K562 (cell line): ENCODE measurements around the gene SLC35E3. TPM values are rescaled to one million over a fixed set of nuclear protein-coding genes. Genes with fewer than 3 reads are reported as not detected.

Source experiments
- ATAC-seq: fragments of 200-7000 bp; cut with Tn5 transposase; 3 replicates; pipeline ENCODE4 v1.9.1; 2020; ENCODE audit warnings: moderate library complexity
- BruUV-seq: library from RNA; stranded (reverse); fragments of 400-500 nt; replicated peaks from 2 replicates; lab custom pipeline; 2021; lab: Mats Ljungman, UMichigan
- CTCF ChIA-PET: fragments of 300-600 bp; formaldehyde crosslinking; extraction: SDS; loops from one replicate; lab custom pipeline; 2021; ENCODE audit warnings: low intra/inter-chr PET ratio; lab: Yijun Ruan, JAX
- POLR2A ChIA-PET: fragments of 300-600, 350-650 bp; sonication (Branson Sonifier 250); formaldehyde crosslinking; extraction: SDS; loops from one replicate; lab custom pipeline; 2021; ENCODE audit warnings: antibody characterized with exemption, inconsistent platforms; lab: Yijun Ruan, JAX
- DNase-seq, 4 experiments: peaks; one replicate each; pipeline versions ENCODE4 v3.0.0 to v3.0.0-alpha.2; 2011 to 2018; ENCODE audit warnings: low spot score in 3 of 4, mixed read lengths in 3 of 4; ENCODE audit errors: extremely low read depth in 1 of 4
- FAIRE-seq: peaks from 2 replicates; lab custom pipeline; 2011; peaks lifted over from hg19 to GRCh38; lab: Jason Lieb, UNC
- H2AFZ ChIP-seq: 2 replicates; pipeline ENCODE4 v1.6.0; 2011; ENCODE audit warnings: low read depth, low read length, control low read depth, inconsistent platforms
- H3K27ac ChIP-seq: fragments of 200-600 bp; 3 replicates; pipeline ENCODE4 v1.8.0; 2011; ENCODE audit warnings: low read depth, mild to moderate bottlenecking, control low read depth, inconsistent platforms, low read length, moderate library complexity, mixed read lengths; ENCODE audit errors: extremely low read depth
- H3K27me3 ChIP-seq, 2 experiments: fragments of 300-600 bp in 1 of 2; 2 replicates in 1 of 2; 3 replicates in 1 of 2; pipeline versions ENCODE4 v1.6.0 to v1.8.0; 2011; ENCODE audit warnings: inconsistent platforms in 2 of 2, low read length in 2 of 2, mild to moderate bottlenecking in 1 of 2, mixed read lengths in 1 of 2, moderate library complexity in 1 of 2; ENCODE audit not compliant: control insufficient read depth in 2 of 2, insufficient read depth in 2 of 2
- H3K36me3 ChIP-seq: fragments of 300-600 bp; 3 replicates; pipeline ENCODE4 v1.8.0; 2011; ENCODE audit warnings: mild to moderate bottlenecking, low read length, inconsistent platforms; ENCODE audit not compliant: control insufficient read depth, insufficient read depth
- H3K4me1 ChIP-seq, 2 experiments: fragments of 200-600 bp in 1 of 2; replicated peaks in 1 of 2; 2 replicates in 1 of 2; 3 replicates in 1 of 2; pipeline versions ENCODE4 v1.5.1 to v1.8.0; 2011; ENCODE audit warnings: inconsistent platforms in 2 of 2, low read length in 2 of 2, mild to moderate bottlenecking in 1 of 2, mixed read lengths in 1 of 2, moderate library complexity in 1 of 2; ENCODE audit not compliant: control insufficient read depth in 2 of 2, insufficient read depth in 2 of 2
- H3K4me2 ChIP-seq: 2 replicates; pipeline ENCODE4 v1.6.1; 2011; ENCODE audit warnings: low read length, control low read depth, inconsistent platforms, mixed read lengths; ENCODE audit not compliant: insufficient read depth
- H3K4me3 ChIP-seq: fragments of 200-600 bp; sonication (generic), shearing (Covaris generic); 2 replicates; pipeline ENCODE4 v1.5.1; 2016; ENCODE audit warnings: control low read depth, inconsistent platforms
- H3K79me2 ChIP-seq: fragments of 200-600 bp; 3 replicates; pipeline ENCODE4 v1.8.0; 2011; ENCODE audit warnings: low read length, inconsistent platforms; ENCODE audit not compliant: control insufficient read depth, insufficient read depth
- H3K9ac ChIP-seq, 2 experiments: 2 replicates each; pipeline versions ENCODE4 v1.6.0 to v1.6.1; 2011; ENCODE audit warnings: low read depth in 2 of 2, low read length in 2 of 2, control low read depth in 1 of 2, inconsistent platforms in 1 of 2, mild to moderate bottlenecking in 1 of 2, mixed read lengths in 1 of 2; ENCODE audit not compliant: insufficient read depth in 1 of 2
- H3K9me1 ChIP-seq: one replicate; pipeline ENCODE4 v1.6.0; 2011; ENCODE audit warnings: inconsistent platforms, mild to moderate bottlenecking, low read length, moderate library complexity; ENCODE audit not compliant: control insufficient read depth, insufficient read depth
- H3K9me3 ChIP-seq: replicated peaks from 2 replicates; pipeline ENCODE4 v1.5.1; 2011; ENCODE audit warnings: low read depth, low read length, inconsistent platforms; ENCODE audit not compliant: control insufficient read depth, insufficient read depth
- H4K20me1 ChIP-seq: replicated peaks from 2 replicates; pipeline ENCODE4 v1.6.1; 2011; ENCODE audit warnings: low read length, inconsistent platforms, mixed read lengths; ENCODE audit not compliant: control insufficient read depth, insufficient read depth
- CBX5 ChIP-seq: IDR thresholded peaks from 2 replicates; pipeline ENCODE4 v1.6.1; 2014; ENCODE audit warnings: low read depth, borderline replicate concordance
- EP300 ChIP-seq: IDR thresholded peaks from 2 replicates; pipeline ENCODE4 v1.6.1; 2012; ENCODE audit warnings: low read length, improper control_type of control experiment
- MCM7 ChIP-seq, 2 experiments: fragments of 450-650 bp; IDR thresholded peaks; 2 replicates each; pipeline ENCODE4 v1.6.1; 2016 to 2018
- MLLT1 ChIP-seq, 2 experiments: fragments of 450-650 bp; IDR thresholded peaks; 2 replicates each; pipeline ENCODE4 v1.6.1; 2016
- SRSF3 ChIP-seq: fragments of 200-400 bp; formaldehyde crosslinking; IDR thresholded peaks from 2 replicates; pipeline ENCODE4 v1.6.1; 2016; ENCODE audit warnings: mild to moderate bottlenecking, low read length, moderate library complexity; ENCODE audit not compliant: insufficient read depth
- SRSF9 ChIP-seq: fragments of 200-400 bp; formaldehyde crosslinking; IDR thresholded peaks from 2 replicates; pipeline ENCODE4 v1.6.1; 2017; ENCODE audit warnings: low read depth, low read length, borderline replicate concordance
- ZNF436 ChIP-seq: fragments of 250-450, 450-650 bp; sonication (Bioruptor Pico); formaldehyde crosslinking; IDR thresholded peaks from 2 replicates; pipeline ENCODE4 v1.7.0; 2020; ENCODE audit warnings: mild to moderate bottlenecking
- ZNF57 ChIP-seq: fragments of 450-650 bp; formaldehyde crosslinking; IDR thresholded peaks from 2 replicates; pipeline ENCODE4 v1.4.0; 2020; ENCODE audit warnings: mild to moderate bottlenecking, moderate library complexity
- ZSCAN32 ChIP-seq: fragments of 450-650 bp; formaldehyde crosslinking; IDR thresholded peaks from 2 replicates; pipeline ENCODE4 v1.4.0; 2020; ENCODE audit warnings: mild to moderate bottlenecking, moderate library complexity
- WGBS: fragments of 100-300 bp; shearing (Covaris generic); methylation state at CpG from one replicate; pipeline ENCODE4 v1.1.6; 2016; ENCODE audit warnings: low coverage, mixed read lengths; ENCODE audit not compliant: insufficient coverage; ENCODE audit errors: missing lambda C conversion rate; 5-methylcytosine and 5-hydroxymethylcytosine counted together
- in situ Hi-C: fragments of 300-500 bp; cut with MboI; formaldehyde crosslinking; loops from 4 replicates; pipeline ENCODE4 v1.15.0; 2018; ENCODE audit warnings: inconsistent platforms, mixed read lengths
- intact Hi-C: fragments of 100-400 bp; cut with micrococcal nuclease; formaldehyde crosslinking; loops from 2 replicates; pipeline ENCODE4 v1.14.2; 2022
- polyA plus RNA-seq, 8 experiments: library from polyadenylated mRNA; depleted of rRNA in 4 of 8; stranded (reverse) in 5 of 8; unstranded in 3 of 8; fragments of >200 nt; fragmentation: Nextera tagmentation in 2 of 8; fragmentation: Illumina TruSeq in 1 of 8; extraction: Ambion mirVana in 2 of 8; extraction: Trizol in 1 of 8; gene quantifications; 2 replicates each; pipeline versions ENCODE4 v1.2.1 to v1.2.3, GENCODE V29; 2011 to 2014; ENCODE audit warnings: inconsistent platforms in 1 of 8, missing spikeins in 1 of 8
- total RNA-seq, 7 experiments: library from RNA; depleted of rRNA in 6 of 7; stranded (reverse); fragments of >200 nt in 6 of 7; fragmentation: Illumina TruSeq in 2 of 7; extraction: Trizol in 2 of 7; gene quantifications; 2 replicates each; pipeline versions ENCODE4 v1.2.1 to v1.2.3, GENCODE V29; 2011 to 2021; ENCODE audit warnings: low replicate concordance in 1 of 7
- TF ChIP-seq, protein P1 (sequence below): fragments of 250-450 bp; sonication (Bioruptor Pico); IDR thresholded peaks from 2 replicates; pipeline ENCODE4 v1.4.0; 2020; ENCODE audit warnings: mild to moderate bottlenecking, moderate library complexity, borderline replicate concordance
- TF ChIP-seq, protein P2 (sequence below): sonication (generic); formaldehyde crosslinking; IDR thresholded peaks from 2 replicates; pipeline ENCODE4 v1.5.0; 2020; ENCODE audit warnings: missing genetic modification reagents

The SLC35E3 gene
- total and polyA plus RNA-seq, 9 of the 15 experiments (the other 6 are each of a cell fraction or from before 2014, with no cell fraction given) = 1.2 to 5.9 (median 3.8) TPM

GRCh38 chr12:68793975-68794652 lies 48.1 kb downstream of the SLC35E3 start:
- Histone ChIP-seq H3K27me3 (no peaks in the 10 kb centered on the region), H2AFZ (peak overlapping the region; percentile 82), H3K36me3 (no peaks in the 10 kb centered on the region), H4K20me1 (no peaks in the 10 kb centered on the region), H3K79me2 (no peaks in the 10 kb centered on the region), H3K4me1 (peaks cover 0 to 4% of the 10 kb centered on the region in 2 experiments; a peak in 1 of 5 replicates), H3K4me3 (no peak overlapping the region), H3K9me1 (no peaks in the 10 kb centered on the region), H3K27ac (no peak overlapping the region), H3K4me2 (no peak overlapping the region), H3K9ac (no peak overlapping the region), H3K9me3 (no peaks in the 10 kb centered on the region)
- 58% methylated on average over 4 of the region's 4 CpGs for WGBS
- POLR2A ChIA-PET = interaction anchor here (1.0 to 2.8 kb wide), 3 partner anchors 8 to 14 kb away, joined by 5 to 19 read pairs (median 7); partner anchors contain the start of gene MDM2
- TF ChIP-seq MCM7 (IDR thresholded peaks at IDR 0.05) (no peak), CBX5 (no peak), MLLT1 (IDR thresholded peaks at IDR 0.05) (no peak), ZNF57 (CRISPR knock-in tag) (no peak), ZSCAN32 (CRISPR knock-in tag) (no peak), SRSF3 (no peak), SRSF9 (no peak), EP300 (no peak), ZNF436 (no peak)
- TF ChIP-seq, protein P1, sequence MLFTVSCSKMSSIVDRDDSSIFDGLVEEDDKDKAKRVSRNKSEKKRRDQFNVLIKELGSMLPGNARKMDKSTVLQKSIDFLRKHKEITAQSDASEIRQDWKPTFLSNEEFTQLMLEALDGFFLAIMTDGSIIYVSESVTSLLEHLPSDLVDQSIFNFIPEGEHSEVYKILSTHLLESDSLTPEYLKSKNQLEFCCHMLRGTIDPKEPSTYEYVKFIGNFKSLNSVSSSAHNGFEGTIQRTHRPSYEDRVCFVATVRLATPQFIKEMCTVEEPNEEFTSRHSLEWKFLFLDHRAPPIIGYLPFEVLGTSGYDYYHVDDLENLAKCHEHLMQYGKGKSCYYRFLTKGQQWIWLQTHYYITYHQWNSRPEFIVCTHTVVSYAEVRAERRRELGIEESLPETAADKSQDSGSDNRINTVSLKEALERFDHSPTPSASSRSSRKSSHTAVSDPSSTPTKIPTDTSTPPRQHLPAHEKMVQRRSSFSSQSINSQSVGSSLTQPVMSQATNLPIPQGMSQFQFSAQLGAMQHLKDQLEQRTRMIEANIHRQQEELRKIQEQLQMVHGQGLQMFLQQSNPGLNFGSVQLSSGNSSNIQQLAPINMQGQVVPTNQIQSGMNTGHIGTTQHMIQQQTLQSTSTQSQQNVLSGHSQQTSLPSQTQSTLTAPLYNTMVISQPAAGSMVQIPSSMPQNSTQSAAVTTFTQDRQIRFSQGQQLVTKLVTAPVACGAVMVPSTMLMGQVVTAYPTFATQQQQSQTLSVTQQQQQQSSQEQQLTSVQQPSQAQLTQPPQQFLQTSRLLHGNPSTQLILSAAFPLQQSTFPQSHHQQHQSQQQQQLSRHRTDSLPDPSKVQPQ (CRISPR knock-in tag) = no peak
- TF ChIP-seq, protein P2, sequence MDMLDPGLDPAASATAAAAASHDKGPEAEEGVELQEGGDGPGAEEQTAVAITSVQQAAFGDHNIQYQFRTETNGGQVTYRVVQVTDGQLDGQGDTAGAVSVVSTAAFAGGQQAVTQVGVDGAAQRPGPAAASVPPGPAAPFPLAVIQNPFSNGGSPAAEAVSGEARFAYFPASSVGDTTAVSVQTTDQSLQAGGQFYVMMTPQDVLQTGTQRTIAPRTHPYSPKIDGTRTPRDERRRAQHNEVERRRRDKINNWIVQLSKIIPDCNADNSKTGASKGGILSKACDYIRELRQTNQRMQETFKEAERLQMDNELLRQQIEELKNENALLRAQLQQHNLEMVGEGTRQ (CRISPR knock-in tag) = no peak
- no peak for FAIRE-seq
- CTCF ChIA-PET = no interaction called here
- no TSS peak for BruUV-seq
- in situ Hi-C loops (no loop called here), intact Hi-C loops (no loop called here)
- no peak for DNase-seq
- no peak for ATAC-seq
